OCI-LY7 (cell line): Measurements from ENCODE around the gene SMARCAL1. TPM values are rescaled to one million over a fixed set of nuclear protein-coding genes. Genes with fewer than 3 reads are reported as not detected.

Experiments
- BruUV-seq: library from RNA; stranded (reverse); fragments of 400-500 nt; replicated peaks from 2 replicates; lab custom pipeline; 2021; lab: Mats Ljungman, UMichigan
- CTCF ChIA-PET: fragments of 300-600 bp; sonication (Branson Sonifier 250); formaldehyde crosslinking; loops from one replicate; lab custom pipeline; 2022; ENCODE audit warnings: antibody characterized with exemption; ENCODE audit not compliant: unreplicated experiment; lab: Charles Lee
- POLR2A ChIA-PET: fragments of 300-600 bp; sonication (Branson Sonifier 250); formaldehyde crosslinking; loops from one replicate; lab custom pipeline; 2022; ENCODE audit warnings: antibody characterized with exemption; lab: Charles Lee
- DNase-seq: peaks from one replicate; pipeline ENCODE4 v3.0.0-alpha.2; 2015; ENCODE audit warnings: low spot score
- H2AFZ ChIP-seq: fragments of 200-600 bp; sonication (generic), shearing (Covaris generic); 2 replicates; pipeline ENCODE4 v1.6.1; 2014; ENCODE audit warnings: mild to moderate bottlenecking, antibody characterized with exemption, low read length, moderate library complexity
- H3K27ac ChIP-seq: fragments of 200-600 bp; sonication (generic); 2 replicates; pipeline ENCODE4 v1.5.1; 2014; ENCODE audit warnings: mixed run types, low read depth, mild to moderate bottlenecking, moderate library complexity, low read length, inconsistent platforms; ENCODE audit not compliant: poor library complexity, severe bottlenecking
- H3K36me3 ChIP-seq: fragments of 200-600 bp; sonication (generic); 2 replicates; pipeline ENCODE4 v1.6.1; 2014; ENCODE audit warnings: mild to moderate bottlenecking, antibody characterized with exemption, low read length, moderate library complexity, mixed read lengths; ENCODE audit not compliant: insufficient read depth
- H3K4me1 ChIP-seq: fragments of 200-600 bp; sonication (generic); 2 replicates; pipeline ENCODE4 v1.5.1; 2014; ENCODE audit warnings: mild to moderate bottlenecking, low read length; ENCODE audit not compliant: insufficient read depth, poor library complexity, severe bottlenecking
- H3K4me2 ChIP-seq: fragments of 200-600 bp; sonication (generic); 2 replicates; pipeline ENCODE4 v1.6.1; 2014; ENCODE audit warnings: mild to moderate bottlenecking, low read length
- H3K4me3 ChIP-seq: fragments of 200-600 bp; sonication (generic); 2 replicates; pipeline ENCODE4 v1.5.1; 2014; ENCODE audit warnings: mild to moderate bottlenecking, low read depth, low read length; ENCODE audit not compliant: poor library complexity, severe bottlenecking
- H3K79me2 ChIP-seq: fragments of 200-600 bp; sonication (generic); 2 replicates; pipeline ENCODE4 v1.6.1; 2016; ENCODE audit warnings: low read depth, mild to moderate bottlenecking, low read length, moderate library complexity, mixed read lengths; ENCODE audit not compliant: insufficient read depth
- H3K9me2 ChIP-seq: fragments of 200-600 bp; sonication (generic); 2 replicates; pipeline ENCODE4 v1.6.1; 2016; ENCODE audit warnings: mild to moderate bottlenecking, low read length, mixed read lengths; ENCODE audit not compliant: insufficient read depth
- H3K9me3 ChIP-seq: fragments of 200-600 bp; sonication (generic); 2 replicates; pipeline ENCODE4 v1.6.1; 2014; ENCODE audit warnings: mild to moderate bottlenecking, mixed run types, low read length, mixed read lengths
- H4K20me1 ChIP-seq: fragments of 200-600 bp; sonication (generic); 2 replicates; pipeline ENCODE4 v1.6.1; 2014; ENCODE audit warnings: mild to moderate bottlenecking, antibody characterized with exemption, low read length, moderate library complexity, mixed read lengths; ENCODE audit not compliant: insufficient read depth
- EZH2phosphoT487 ChIP-seq: fragments of 200-600 bp; sonication (generic); IDR thresholded peaks from 2 replicates; pipeline ENCODE4 v1.6.1; 2018; ENCODE audit warnings: low read depth, borderline replicate concordance, mild to moderate bottlenecking, mixed run types, antibody characterized with exemption, low read length, moderate library complexity, mixed read lengths
- intact Hi-C: fragments of 100-400 bp; cut with micrococcal nuclease; formaldehyde crosslinking; loops from one replicate; pipeline ENCODE4 v1.10.0; 2022; ENCODE audit not compliant: unreplicated experiment
- total RNA-seq, 2 experiments: library from RNA; depleted of rRNA in 1 of 2; stranded (reverse); fragments of >200 nt in 1 of 2; shearing (Covaris generic) in 1 of 2; gene quantifications; 2 replicates each; pipeline ENCODE4 v1.2.3, GENCODE V29; 2014 to 2022
- TF ChIP-seq, protein P1 (sequence below): fragments of 200-600 bp; sonication (generic); conservative IDR thresholded peaks from 2 replicates; pipeline ENCODE4 v1.5.1; 2014; ENCODE audit warnings: mild to moderate bottlenecking, antibody characterized with exemption, low read length, moderate library complexity, mixed read lengths

Gene SMARCAL1
- total RNA-seq, 2 experiments from 2014 or later: 12.2 to 26.1 TPM

DNA sequence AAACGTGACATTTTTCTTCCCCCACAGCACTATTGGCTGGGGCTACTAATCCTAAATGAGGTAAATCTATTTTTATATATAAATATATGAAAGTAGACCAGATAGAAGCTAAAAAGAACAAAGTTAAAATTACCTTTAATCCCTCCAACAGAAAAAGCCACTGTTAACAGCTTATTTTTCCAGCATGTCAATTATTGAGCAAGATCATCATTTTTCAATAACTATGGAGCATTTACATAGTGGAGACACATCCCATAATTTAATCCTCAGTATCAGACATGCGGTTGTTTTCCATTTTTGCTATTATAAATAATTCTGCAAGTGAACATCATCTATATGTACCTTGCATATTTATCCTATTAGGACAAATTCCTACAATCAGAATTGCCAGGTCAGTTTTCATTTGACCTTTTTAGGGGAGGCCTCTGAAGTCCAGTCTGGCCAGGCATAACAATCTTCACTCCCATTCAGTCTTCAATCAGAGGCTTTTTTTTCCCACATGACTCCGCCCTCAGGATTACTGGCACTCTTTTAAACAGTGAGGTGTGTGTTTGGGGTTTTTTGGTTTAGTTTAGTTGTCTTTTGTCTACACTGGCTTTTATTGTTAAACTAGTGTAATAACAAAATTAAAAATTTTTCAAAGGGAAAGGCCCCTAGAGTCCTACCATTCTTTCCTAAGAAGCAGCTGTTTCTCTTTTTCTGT lies 29.2 kb downstream of the SMARCAL1 start:
- no peaks in the 10 kb centered on the region for H3K9me2 ChIP-seq
- no peaks in the 10 kb centered on the region for H3K9me3 ChIP-seq
- no peak overlapping the region for H3K4me3 ChIP-seq
- no peak for DNase-seq
- ChIA-PET CTCF (no interaction called here), POLR2A (interaction anchor here (0.7 kb wide), 1 partner anchor 8 kb away, joined by 6 read pairs; no protein-coding TSS in a partner anchor)
- TF ChIP-seq, protein P1, sequence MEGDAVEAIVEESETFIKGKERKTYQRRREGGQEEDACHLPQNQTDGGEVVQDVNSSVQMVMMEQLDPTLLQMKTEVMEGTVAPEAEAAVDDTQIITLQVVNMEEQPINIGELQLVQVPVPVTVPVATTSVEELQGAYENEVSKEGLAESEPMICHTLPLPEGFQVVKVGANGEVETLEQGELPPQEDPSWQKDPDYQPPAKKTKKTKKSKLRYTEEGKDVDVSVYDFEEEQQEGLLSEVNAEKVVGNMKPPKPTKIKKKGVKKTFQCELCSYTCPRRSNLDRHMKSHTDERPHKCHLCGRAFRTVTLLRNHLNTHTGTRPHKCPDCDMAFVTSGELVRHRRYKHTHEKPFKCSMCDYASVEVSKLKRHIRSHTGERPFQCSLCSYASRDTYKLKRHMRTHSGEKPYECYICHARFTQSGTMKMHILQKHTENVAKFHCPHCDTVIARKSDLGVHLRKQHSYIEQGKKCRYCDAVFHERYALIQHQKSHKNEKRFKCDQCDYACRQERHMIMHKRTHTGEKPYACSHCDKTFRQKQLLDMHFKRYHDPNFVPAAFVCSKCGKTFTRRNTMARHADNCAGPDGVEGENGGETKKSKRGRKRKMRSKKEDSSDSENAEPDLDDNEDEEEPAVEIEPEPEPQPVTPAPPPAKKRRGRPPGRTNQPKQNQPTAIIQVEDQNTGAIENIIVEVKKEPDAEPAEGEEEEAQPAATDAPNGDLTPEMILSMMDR: no peak
- TF ChIP-seq EZH2phosphoT487: no peak
- no peaks in the 10 kb centered on the region for H4K20me1 ChIP-seq
- no peak overlapping the region for H3K27ac ChIP-seq
- no TSS peak for BruUV-seq
- no peaks in the 10 kb centered on the region for H3K79me2 ChIP-seq
- H3K4me1 ChIP-seq: no peaks in the 10 kb centered on the region
- no peak overlapping the region for H3K4me2 ChIP-seq
- intact Hi-C loops: no loop called here
- no peak overlapping the region for H2AFZ ChIP-seq
- H3K36me3 ChIP-seq: peaks cover 9% of the 10 kb centered on the region; the same call in 1 of the 2 replicates

DNA sequence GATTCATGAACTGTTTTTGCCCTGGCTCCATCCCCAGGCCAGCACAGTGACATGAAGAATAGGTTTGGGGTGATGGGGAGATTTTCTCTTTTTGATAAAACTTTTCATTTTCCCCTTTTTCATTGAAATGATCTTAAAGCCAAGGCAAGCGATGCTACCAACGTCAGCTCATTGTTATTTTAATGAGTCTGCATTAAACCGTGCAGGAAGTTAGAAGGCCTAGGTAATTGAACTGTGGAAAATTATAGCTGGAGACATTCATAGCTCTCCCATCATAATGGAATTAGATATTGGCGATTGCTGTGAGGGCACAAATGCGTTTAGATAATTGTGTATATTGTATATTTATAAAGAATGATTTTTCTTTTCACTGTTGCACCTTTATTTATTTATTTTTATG lies 33.2 kb downstream of the SMARCAL1 start:
- Histone ChIP-seq H3K79me2 (no peaks in the 10 kb centered on the region), H3K9me3 (no peaks in the 10 kb centered on the region), H3K27ac (no peak overlapping the region), H3K4me2 (no peak overlapping the region), H4K20me1 (no peaks in the 10 kb centered on the region), H3K4me3 (no peak overlapping the region), H3K4me1 (no peaks in the 10 kb centered on the region), H3K36me3 (peaks cover 42% of the 10 kb centered on the region), H3K9me2 (no peaks in the 10 kb centered on the region), H2AFZ (no peak overlapping the region)
- TF ChIP-seq, protein P1: no peak
- TF ChIP-seq EZH2phosphoT487: no peak
- POLR2A ChIA-PET: interaction anchor here (0.6 kb wide), 1 partner anchor 55 kb away, joined by 6 read pairs; no protein-coding TSS in a partner anchor
- BruUV-seq: no TSS peak
- intact Hi-C loops: no loop called here
- DNase-seq: no peak
- CTCF ChIA-PET: no interaction called here

- intact Hi-C loops: no loop called here
Observed at GRCh38 chr2:216446343-216446742, 34.1 kb downstream of the SMARCAL1 start.

More at GRCh38 chr2:216446343-216446742, 34.1 kb downstream of the SMARCAL1 start:
- no peaks in the 10 kb centered on the region for H3K4me1 ChIP-seq
- H3K9me3 ChIP-seq: no peaks in the 10 kb centered on the region
- no peaks in the 10 kb centered on the region for H3K79me2 ChIP-seq
- H3K36me3 ChIP-seq: peaks cover 50% of the 10 kb centered on the region
- H3K9me2 ChIP-seq: no peaks in the 10 kb centered on the region
- H2AFZ ChIP-seq: no peak overlapping the region
- ChIA-PET CTCF (no interaction called here), POLR2A (interaction anchor here (0.6 kb wide), 1 partner anchor 86 kb away, joined by 3 read pairs; no protein-coding TSS in a partner anchor)
- no peak for DNase-seq
- TF ChIP-seq, protein P1: no peak
- H3K27ac ChIP-seq: no peak overlapping the region
- no peaks in the 10 kb centered on the region for H4K20me1 ChIP-seq
- BruUV-seq: no TSS peak
- no peak overlapping the region for H3K4me2 ChIP-seq
- H3K4me3 ChIP-seq: no peak overlapping the region
